SJSA1 (cell line): ENCODE measurements around the gene BAIAP2L1. TPM values are rescaled to one million over a fixed set of nuclear protein-coding genes. Genes with fewer than 3 reads are reported as not detected.
"Not testable (repeated sequence)": the region's sequence is repeated elsewhere in the genome, so short reads cannot be mapped to it uniquely, and the experiment has no call there.

Experiments used
- DNase-seq, 2 experiments: peaks; one replicate each; pipeline ENCODE4 v3.0.0-alpha.2; 2015 to 2020; ENCODE audit warnings: low spot score in 2 of 2, low read depth in 1 of 2
- H3K27ac ChIP-seq: fragments of 250-450 bp; sonication (Bioruptor Pico); 2 replicates; pipeline ENCODE4 v1.5.1; 2020; ENCODE audit warnings: mild to moderate bottlenecking, moderate library complexity
- H3K27me3 ChIP-seq: fragments of 250-450 bp; sonication (Bioruptor Pico); replicated peaks from 2 replicates; pipeline ENCODE4 v1.5.1; 2020; ENCODE audit warnings: mild to moderate bottlenecking, moderate library complexity
- H3K36me3 ChIP-seq: fragments of 250-450 bp; sonication (Bioruptor Pico); 2 replicates; pipeline ENCODE4 v1.5.1; 2020; ENCODE audit warnings: mild to moderate bottlenecking
- H3K4me1 ChIP-seq: fragments of 250-450 bp; sonication (Bioruptor Pico); replicated peaks from 2 replicates; pipeline ENCODE4 v1.6.1; 2021; ENCODE audit warnings: mild to moderate bottlenecking
- H3K4me3 ChIP-seq: fragments of 250-450 bp; sonication (Bioruptor Pico); 2 replicates; pipeline ENCODE4 v1.5.1; 2020; ENCODE audit warnings: mild to moderate bottlenecking
- H3K9me3 ChIP-seq: fragments of 250-450 bp; sonication (Bioruptor Pico); replicated peaks from 2 replicates; pipeline ENCODE4 v1.5.1; 2020; ENCODE audit warnings: mild to moderate bottlenecking
- total RNA-seq: library from RNA; depleted of rRNA; stranded (reverse); fragments of >200 nt; shearing (Covaris generic); gene quantifications from 2 replicates; pipeline ENCODE4 v1.2.3, GENCODE V29; 2014; rRNA removed

Gene BAIAP2L1
- 15.9 and 16.9 TPM in 2 replicates for total RNA-seq

- H3K27ac ChIP-seq, result peak within 1 kb of the TSS; percentile 50
- peak within 1 kb of the TSS; percentile 69 for H3K4me3 ChIP-seq
- peaks cover 3% of the 10 kb centered on the region; the same call in 1 of the 2 replicates for H3K36me3 ChIP-seq
- H3K4me1 ChIP-seq, result peaks cover 24% of the 10 kb centered on the region
- H3K27me3 ChIP-seq, result no peaks in the 10 kb centered on the region
- peak; percentile 80 to 90 for DNase-seq
- H3K9me3 ChIP-seq, result no peaks in the 10 kb centered on the region; the same call in 1 of the 2 replicates
Measured at GRCh38 chr7:98400542-98401340, at the start of gene BAIAP2L1. Gene BAIAP2L1 (minus strand): TSS chr7:98401090. CDS start chr7:98400852, 238 bp downstream.

GRCh38 chr7:98448766-98449165 lies 47.9 kb upstream of the BAIAP2L1 start:
- DNase-seq, result no peak
- H3K27me3 ChIP-seq, result no peaks in the 10 kb centered on the region
- H3K4me3 ChIP-seq, result no peak overlapping the region
- no peaks in the 10 kb centered on the region for H3K9me3 ChIP-seq
- H3K36me3 ChIP-seq, result no peaks in the 10 kb centered on the region
- H3K4me1 ChIP-seq, result no peaks in the 10 kb centered on the region
- H3K27ac ChIP-seq, result no peak overlapping the region

DNA sequence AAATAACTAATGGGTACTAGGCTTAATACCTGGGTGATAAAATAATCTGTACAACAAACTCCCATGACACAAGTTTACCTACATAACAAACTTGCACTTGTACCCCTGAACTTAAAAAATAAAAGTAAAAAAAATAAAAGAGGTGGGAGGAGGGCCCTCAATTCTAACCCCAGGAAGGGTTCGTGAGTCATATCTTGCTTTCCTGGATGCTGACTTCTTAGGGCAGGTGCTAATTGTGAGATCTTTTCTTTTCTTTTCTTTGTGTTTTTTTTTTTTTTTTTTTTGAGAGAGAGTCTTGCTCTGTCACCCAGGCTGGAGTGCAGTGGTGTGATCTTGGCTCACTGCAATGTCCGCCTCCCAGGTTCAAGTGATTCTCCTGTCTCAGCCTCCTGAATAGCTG lies 40.1 kb upstream of the BAIAP2L1 start:
- not testable (repeated sequence) for DNase-seq, H3K27me3 ChIP-seq

DNA sequence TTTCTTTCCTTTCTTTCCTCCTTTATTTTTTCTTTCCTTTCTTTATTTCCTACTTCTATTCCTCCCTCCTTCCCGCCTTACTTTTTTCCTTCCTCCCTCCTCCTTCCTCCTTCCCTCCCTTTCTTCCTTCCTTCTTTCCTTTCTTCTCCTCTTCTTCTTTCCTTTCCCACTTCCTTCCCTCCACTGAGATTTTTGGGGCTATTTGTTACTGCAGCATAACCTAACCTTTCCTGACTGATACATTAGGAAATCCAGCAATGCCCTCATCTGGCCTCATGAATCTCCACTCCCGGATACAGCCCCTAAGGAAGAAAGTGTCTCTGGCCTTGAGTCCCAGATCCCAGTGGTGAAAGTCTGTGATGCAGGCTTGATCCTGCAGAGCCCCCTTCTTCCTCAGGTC lies 38.6 kb upstream of the BAIAP2L1 start:
- no peaks in the 10 kb centered on the region for H3K9me3 ChIP-seq
- no peaks in the 10 kb centered on the region for H3K36me3 ChIP-seq
- H3K27ac ChIP-seq, result no peak overlapping the region
- no peak for DNase-seq
- no peaks in the 10 kb centered on the region for H3K4me1 ChIP-seq
- no peaks in the 10 kb centered on the region for H3K27me3 ChIP-seq
- no peak overlapping the region for H3K4me3 ChIP-seq

More for the DNA sequence above, 40.1 kb upstream of the BAIAP2L1 start:
- not testable (repeated sequence) for H3K4me1 ChIP-seq, H3K9me3 ChIP-seq, H3K36me3 ChIP-seq, H3K27ac ChIP-seq, H3K4me3 ChIP-seq

DNA sequence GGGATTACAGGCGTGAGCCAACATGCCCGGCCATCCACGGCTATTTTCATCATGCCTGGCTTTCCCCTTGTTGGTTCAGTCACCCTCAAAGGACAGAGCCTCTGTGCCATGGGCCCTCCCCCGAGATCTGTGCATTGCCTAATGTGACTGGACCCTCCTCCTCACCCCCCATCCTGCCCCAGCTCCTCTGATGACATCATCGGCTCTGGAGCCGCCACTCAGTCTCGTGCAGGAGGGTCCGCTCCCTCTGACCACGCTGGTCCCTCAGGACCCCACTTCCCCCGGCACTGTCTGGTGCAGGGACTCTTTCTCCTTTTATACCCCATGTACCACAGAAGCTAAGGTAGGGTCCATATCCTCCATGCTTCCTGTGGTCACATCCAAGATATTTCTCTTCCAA lies 33.2 kb upstream of the BAIAP2L1 start:
- H3K36me3 ChIP-seq, result no peaks in the 10 kb centered on the region
- no peaks in the 10 kb centered on the region for H3K4me1 ChIP-seq
- H3K9me3 ChIP-seq, result no peaks in the 10 kb centered on the region
- H3K27me3 ChIP-seq, result no peaks in the 10 kb centered on the region
- DNase-seq, result no peak
- no peak overlapping the region for H3K4me3 ChIP-seq
- no peak overlapping the region for H3K27ac ChIP-seq

GRCh38 chr7:98429799-98430198 lies 28.9 kb upstream of the BAIAP2L1 start:
- no peak overlapping the region for H3K4me3 ChIP-seq
- DNase-seq, result no peak
- H3K36me3 ChIP-seq, result no peaks in the 10 kb centered on the region
- no peak overlapping the region for H3K27ac ChIP-seq
- H3K9me3 ChIP-seq, result no peaks in the 10 kb centered on the region
- no peaks in the 10 kb centered on the region for H3K4me1 ChIP-seq
- no peaks in the 10 kb centered on the region for H3K27me3 ChIP-seq

- H3K27ac ChIP-seq, result no peak overlapping the region
- H3K9me3 ChIP-seq, result no peaks in the 10 kb centered on the region
- H3K27me3 ChIP-seq, result no peaks in the 10 kb centered on the region
- H3K4me3 ChIP-seq, result no peak overlapping the region
- no peaks in the 10 kb centered on the region for H3K36me3 ChIP-seq
- DNase-seq, result peak in 1 of 2 experiments; percentile 10
- peaks cover 17% of the 10 kb centered on the region for H3K4me1 ChIP-seq
Measured at GRCh38 chr7:98423043-98423442, 22.2 kb upstream of the BAIAP2L1 start.

DNA sequence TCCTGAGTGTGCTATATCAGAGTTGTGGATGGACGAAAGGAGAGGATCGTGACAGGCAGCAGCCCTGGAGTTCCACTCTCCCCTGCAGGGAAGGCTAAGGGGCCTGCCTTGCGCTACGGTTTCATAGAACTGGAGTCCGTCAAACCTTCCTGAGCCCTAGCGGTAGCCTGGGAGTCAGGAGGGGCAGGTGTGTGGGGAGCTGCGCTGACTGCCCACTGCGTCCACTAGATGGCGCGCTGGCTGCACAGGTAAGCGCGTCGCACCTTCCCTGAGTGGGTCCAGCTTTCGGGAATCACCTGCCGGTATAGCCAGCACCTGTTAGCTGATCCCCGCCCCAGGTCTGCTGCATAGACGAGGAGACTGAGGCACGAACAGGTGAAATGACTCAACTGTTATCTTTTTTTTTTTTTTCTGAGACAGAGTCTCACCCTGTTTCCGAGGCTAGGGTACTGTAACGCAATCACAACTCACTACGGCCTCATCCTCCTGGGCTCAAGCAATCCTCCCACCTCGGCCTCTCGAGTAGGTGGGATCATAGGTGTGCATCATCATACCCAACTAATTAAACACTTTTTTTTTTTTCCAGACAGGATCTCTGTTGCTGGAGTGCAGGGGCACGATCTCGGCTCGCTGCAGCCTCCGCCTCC lies 20.2 kb upstream of the BAIAP2L1 start:
- H3K36me3 ChIP-seq, result no peaks in the 10 kb centered on the region
- H3K9me3 ChIP-seq, result no peaks in the 10 kb centered on the region
- no peak overlapping the region for H3K4me3 ChIP-seq
- H3K27me3 ChIP-seq, result no peaks in the 10 kb centered on the region
- no peak overlapping the region for H3K27ac ChIP-seq
- peak in 1 of 2 experiments; percentile 47 for DNase-seq
- peaks cover 28% of the 10 kb centered on the region for H3K4me1 ChIP-seq

GRCh38 chr7:98419988-98420387 lies 19.1 kb upstream of the BAIAP2L1 start:
- H3K27me3 ChIP-seq, H3K4me3 ChIP-seq, H3K36me3 ChIP-seq, H3K9me3 ChIP-seq, H3K27ac ChIP-seq, DNase-seq: not testable (repeated sequence)
- peaks cover 28% of the 10 kb centered on the region for H3K4me1 ChIP-seq

- H3K27me3 ChIP-seq, H3K9me3 ChIP-seq, H3K36me3 ChIP-seq, DNase-seq, H3K4me3 ChIP-seq: not testable (repeated sequence)
- peaks cover 28% of the 10 kb centered on the region for H3K4me1 ChIP-seq
- H3K27ac ChIP-seq, result peak overlapping the region; percentile 85
Measured at GRCh38 chr7:98419316-98419691, 18.4 kb upstream of the BAIAP2L1 start.

DNA sequence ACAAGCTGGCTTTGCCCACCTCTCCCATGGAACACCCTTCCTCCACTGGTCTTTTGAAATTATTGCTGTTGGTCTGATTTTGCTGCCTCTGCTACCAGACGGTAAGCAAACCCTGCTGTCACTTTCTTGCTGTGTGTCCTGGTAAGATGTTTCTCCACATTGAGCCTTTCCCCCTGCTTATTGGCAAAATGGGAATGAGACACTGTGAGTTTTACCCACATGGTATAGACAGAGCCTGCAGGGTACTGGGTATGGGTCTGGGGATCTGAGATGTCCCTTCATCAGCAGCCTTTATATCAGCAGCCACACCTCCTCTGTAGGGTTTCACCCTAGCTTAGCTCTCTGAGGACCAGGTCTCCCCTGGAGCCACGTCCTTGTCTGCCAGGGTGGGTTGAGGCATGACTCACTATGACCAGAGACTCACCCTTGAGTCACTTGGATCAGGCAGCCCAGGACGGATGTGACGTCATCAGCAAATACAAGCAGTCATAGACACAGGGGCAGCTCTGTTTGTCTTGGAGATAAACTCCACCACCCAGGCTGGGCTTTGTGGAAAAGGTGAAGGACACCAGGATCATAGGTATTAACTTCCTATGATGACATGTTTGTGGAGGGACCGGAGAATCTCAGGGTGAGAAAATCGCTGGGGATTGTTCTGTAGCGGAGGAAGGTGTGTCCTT lies 17.9 kb upstream of the BAIAP2L1 start:
- H3K27me3 ChIP-seq, result no peaks in the 10 kb centered on the region
- H3K4me1 ChIP-seq, result peaks cover 28% of the 10 kb centered on the region
- no peak overlapping the region for H3K4me3 ChIP-seq
- H3K9me3 ChIP-seq, result no peaks in the 10 kb centered on the region
- peak; percentile 88 to 97 for DNase-seq
- peak overlapping the region; percentile 85 for H3K27ac ChIP-seq
- H3K36me3 ChIP-seq, result no peaks in the 10 kb centered on the region

GRCh38 chr7:98418271-98418635 lies 17.4 kb upstream of the BAIAP2L1 start:
- Histone ChIP-seq H3K36me3 (no peaks in the 10 kb centered on the region), H3K9me3 (no peaks in the 10 kb centered on the region), H3K4me3 (no peak overlapping the region), H3K27me3 (no peaks in the 10 kb centered on the region), H3K4me1 (peaks cover 28% of the 10 kb centered on the region), H3K27ac (peak overlapping the region; percentile 85)
- DNase-seq, result peak; percentile 79 to 82

GRCh38 chr7:98417604-98418270 lies 16.8 kb upstream of the BAIAP2L1 start:
- H3K4me1 ChIP-seq, result peaks cover 28% of the 10 kb centered on the region
- H3K4me3 ChIP-seq, DNase-seq, H3K9me3 ChIP-seq, H3K27me3 ChIP-seq, H3K36me3 ChIP-seq: not testable (repeated sequence)
- peak overlapping the region; percentile 85; the same call in 1 of the 2 replicates for H3K27ac ChIP-seq
